ENCODE results near the gene MTMR1.

DNA sequence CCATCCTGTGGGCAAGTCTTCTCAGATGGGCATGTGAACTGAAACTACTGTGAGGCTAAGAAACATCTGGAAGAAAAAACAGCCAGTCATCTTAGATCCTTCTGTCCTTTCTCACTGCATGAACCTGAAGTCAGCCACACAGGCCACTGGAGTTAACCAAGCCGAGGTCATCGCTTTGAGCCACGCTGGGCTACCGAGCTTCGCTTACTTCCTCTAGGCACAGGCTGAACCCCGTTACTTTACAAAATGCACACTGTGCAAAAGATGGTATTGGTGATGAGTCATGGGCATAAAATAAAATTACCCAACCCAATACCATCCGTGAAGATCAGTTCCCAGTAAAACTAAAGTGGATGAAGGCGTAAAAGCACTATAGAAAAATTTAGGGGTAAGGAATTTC lies 86.2 kb downstream of the MTMR1 start:
- TF ChIP-seq EZH2 (IDR thresholded peaks at IDR 0.05; ENCODE audit: borderline replicate concordance, low read depth, low read length, severe bottlenecking) (no peak), POLR2AphosphoS5 (IDR thresholded peaks at IDR 0.05; ENCODE audit: insufficient read depth, low read depth, low read length) (no peak), POLR2A (IDR thresholded peaks at IDR 0.05; ENCODE audit: low read depth, low read length) (no peak), MAX (IDR thresholded peaks at IDR 0.05; ENCODE audit: insufficient read depth, insufficient read length) (no peak)
- TF ChIP-seq, protein P1, sequence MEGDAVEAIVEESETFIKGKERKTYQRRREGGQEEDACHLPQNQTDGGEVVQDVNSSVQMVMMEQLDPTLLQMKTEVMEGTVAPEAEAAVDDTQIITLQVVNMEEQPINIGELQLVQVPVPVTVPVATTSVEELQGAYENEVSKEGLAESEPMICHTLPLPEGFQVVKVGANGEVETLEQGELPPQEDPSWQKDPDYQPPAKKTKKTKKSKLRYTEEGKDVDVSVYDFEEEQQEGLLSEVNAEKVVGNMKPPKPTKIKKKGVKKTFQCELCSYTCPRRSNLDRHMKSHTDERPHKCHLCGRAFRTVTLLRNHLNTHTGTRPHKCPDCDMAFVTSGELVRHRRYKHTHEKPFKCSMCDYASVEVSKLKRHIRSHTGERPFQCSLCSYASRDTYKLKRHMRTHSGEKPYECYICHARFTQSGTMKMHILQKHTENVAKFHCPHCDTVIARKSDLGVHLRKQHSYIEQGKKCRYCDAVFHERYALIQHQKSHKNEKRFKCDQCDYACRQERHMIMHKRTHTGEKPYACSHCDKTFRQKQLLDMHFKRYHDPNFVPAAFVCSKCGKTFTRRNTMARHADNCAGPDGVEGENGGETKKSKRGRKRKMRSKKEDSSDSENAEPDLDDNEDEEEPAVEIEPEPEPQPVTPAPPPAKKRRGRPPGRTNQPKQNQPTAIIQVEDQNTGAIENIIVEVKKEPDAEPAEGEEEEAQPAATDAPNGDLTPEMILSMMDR (IDR thresholded peaks at IDR 0.05; ENCODE audit: extremely low read depth in 1 of 2, insufficient read depth in 1 of 2, low read depth in 1 of 2, low read length in 2 of 2): no peak

Measured in endothelial cell of umbilical vein (primary cell).